Activated T-cell treated with anti-CD3 and anti-CD28 coated beads for 48 hours (primary cell): ENCODE data around the gene SNRNP200.

ENCODE experiments used
- DNase-seq: peaks from one replicate; pipeline ENCODE4 v3.0.0-alpha.2; 2020; ENCODE audit warnings: low read depth

The SNRNP200 gene

DNA sequence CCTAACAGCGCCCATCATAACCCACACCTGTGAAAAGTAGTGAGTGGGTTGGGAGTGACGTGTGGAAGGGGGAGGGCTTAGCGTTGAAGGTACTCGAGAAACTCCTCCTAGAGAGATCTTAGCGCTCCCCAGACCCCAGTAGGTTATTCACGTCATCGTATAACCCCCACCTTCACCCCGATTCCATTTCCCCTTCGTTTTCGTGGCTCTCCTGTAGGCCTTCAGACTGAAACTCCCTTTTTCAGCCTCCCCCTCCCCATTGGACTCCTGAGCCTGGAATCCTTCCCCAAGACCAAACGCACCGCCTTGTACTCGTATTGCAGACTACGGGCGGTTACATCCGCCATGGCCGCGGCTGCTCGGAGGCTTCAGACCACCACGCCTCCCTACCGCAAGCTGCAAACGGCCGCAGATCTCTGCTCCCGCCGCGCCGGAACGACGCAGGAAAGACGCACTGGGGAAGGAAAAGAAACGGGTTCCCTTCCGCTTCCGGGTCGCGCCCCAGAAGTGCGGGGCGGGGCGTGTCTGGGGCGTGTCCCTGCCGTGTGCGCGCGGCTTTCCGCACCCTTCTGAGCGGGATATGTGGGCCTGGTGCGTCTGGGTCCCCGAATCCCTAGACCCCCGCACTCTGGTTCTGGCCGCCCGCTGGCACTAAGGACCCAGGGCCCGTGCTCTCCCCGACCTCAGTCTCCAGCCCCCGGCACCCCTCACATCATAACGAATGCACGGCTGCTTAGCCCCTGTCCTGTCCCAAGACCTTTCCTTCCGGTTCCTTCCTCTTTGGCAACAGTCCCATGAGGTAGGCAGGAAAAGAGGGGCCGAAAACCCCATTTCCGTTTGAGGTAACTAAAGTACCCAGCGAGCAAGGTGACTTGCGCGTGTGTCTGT, at the start of gene SNRNP200:
SNRNP200 (minus strand) TSS at position 456 of the 888 bp plus-strand sequence; CDS start at position 347, 109 bp downstream.
- peak; percentile 91 for DNase-seq

DNA sequence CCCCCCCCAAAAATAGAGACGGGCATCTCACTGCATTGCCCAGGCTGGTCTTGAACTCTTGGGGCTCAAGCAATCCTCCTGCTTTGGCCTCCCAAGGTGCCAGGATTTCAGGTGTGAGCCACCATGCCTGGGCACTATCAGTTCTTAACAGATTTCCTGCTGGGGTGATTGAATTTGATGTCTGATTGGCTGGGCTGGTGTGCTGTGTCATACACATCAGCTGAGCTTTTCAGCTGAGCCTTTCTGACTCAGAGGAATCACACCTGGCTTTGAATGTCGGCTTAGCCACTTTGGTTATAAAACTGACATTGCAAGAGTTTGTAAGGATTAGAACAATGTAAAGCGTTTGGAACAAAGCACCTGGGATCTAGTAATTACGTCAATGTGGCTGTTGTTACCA, 49.1 kb upstream of the SNRNP200 start:
- DNase-seq, result no peak

DNA sequence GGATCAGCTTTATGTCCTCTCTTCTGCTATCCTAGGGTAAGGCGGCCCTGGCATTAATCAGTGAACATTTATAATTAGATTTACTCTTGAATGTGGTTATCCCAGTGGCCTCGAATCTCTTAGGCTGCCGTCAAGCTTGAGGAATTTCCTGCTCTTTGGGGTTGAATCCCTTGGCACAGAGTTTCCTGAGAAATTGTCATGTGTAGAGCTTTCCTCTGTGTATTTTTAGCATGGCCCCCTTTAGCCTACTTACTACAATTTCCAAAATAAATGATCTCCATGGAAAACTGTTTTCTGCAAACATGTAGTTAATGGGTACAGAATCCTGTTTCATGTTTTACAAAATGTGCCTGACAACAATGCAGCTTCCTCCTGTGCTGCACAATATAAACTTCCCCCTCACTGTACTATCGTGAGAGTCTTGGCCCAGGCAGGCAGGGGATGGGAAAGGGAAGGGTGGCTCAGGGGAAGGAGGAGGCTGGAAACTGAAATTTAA, 48.3 kb upstream of the SNRNP200 start:
- no peak for DNase-seq

DNA sequence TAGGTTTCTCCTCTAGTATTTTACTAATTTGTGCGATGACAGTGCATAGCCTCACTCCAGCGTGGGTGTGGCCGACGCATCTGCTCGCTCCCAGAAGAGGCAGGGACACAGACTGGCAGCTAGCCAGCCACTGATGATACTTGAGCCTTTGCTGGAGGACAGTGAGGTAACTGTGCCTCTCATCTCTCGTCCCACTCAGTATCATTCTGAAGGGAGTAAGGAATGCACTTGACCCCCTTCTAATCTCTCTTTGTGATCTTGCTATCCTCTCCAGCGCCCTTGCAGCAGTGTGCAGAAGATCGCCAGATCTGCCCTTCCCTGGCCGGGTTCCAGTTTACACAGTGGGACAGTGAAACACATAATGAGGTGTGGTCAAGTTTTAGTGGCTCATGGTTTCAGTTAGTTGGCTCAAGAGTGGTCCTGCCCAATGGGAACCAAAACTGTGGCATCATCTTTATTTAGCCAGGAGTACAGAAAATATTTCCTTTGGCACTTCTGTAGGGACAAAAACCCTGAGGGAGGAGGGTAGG, 47.8 kb upstream of the SNRNP200 start:
- DNase-seq, result no peak

DNA sequence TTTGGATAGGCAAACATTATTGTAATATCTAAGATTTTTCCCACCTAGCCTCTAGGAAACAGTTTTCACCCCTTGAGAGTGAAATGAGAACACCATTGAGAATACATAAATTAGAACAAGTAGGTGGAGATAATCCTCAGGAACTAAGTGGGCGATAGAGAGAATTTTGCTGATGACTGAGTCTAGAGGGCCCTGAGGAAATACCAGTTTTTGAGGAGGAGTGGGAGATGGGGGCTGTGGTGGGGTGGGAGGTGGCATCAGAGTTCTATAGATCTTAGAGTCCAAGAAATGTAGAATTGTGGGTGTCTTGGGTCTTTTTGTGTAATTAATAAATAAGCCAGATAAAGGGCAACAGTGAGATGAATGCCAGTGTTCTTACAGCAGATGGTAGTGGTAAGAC, 42.0 kb upstream of the SNRNP200 start:
- no peak for DNase-seq

DNA sequence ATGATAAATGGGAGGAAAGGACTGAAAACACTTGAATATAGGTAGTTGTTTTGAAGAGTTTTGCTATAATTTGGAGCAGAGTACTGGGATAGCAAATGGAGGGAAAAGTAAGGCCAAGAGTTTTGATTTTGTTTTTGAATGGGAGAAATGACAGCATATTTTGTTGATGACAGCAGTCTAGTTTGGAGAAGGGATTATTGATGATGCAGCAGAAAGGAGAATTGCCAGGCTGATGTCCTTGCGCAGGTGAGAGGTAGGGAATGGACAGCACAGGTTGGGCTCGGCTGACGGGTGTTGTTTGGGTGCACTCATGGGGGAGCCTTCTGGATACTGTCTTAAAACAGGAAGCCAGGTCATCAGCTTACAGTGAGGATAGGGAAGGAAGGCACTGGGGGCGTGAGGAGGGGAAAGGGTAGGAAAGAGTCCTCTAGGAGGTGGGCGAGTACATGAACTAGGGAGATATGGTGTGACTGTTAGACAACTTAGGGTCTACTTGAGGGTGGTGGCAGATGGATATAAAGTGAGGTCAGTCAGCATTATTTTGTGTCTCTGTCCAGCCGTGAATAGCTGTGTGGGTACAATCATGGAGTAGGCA, 40.6 kb upstream of the SNRNP200 start:
- DNase-seq, result no peak

DNA sequence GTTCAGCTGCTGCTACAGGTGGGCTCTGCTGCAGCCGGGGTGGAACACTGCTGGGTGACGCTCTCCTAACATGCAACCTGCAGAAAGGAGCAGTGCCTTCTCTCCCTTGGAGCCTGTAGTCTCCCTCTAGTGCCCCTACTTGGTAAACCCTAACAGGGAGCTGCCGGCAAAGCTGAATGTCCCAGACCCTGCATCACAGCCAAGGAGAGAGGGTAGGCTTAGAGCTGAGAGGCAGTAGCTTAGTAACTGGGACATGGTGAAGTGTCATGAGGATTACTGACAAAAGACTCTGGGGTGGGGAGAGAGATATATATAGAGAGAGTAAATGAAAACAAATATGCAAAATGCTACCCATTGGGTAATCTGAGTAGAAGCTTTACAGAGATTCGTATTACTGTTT, 40.1 kb upstream of the SNRNP200 start:
- no peak for DNase-seq

DNA sequence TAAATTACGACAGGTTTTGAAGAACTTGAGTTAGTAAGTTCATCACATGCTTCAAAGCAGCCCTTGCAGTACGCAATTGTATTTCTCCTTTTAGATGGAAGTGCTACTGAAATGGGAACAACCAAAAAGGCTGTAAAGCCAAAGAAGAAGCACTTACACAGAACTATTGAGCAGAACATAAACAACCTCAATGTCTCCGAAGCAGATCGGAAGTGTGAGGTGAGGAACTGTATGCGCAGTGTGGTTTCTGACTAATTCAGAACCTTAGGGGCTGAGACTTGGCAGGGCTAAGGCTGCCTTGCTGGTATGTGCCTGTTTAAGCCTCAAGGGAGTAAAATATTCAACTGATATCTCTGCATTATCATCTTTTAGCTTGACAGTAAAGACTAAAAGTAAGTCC, 38.7 kb upstream of the SNRNP200 start:
- DNase-seq, result no peak

DNA sequence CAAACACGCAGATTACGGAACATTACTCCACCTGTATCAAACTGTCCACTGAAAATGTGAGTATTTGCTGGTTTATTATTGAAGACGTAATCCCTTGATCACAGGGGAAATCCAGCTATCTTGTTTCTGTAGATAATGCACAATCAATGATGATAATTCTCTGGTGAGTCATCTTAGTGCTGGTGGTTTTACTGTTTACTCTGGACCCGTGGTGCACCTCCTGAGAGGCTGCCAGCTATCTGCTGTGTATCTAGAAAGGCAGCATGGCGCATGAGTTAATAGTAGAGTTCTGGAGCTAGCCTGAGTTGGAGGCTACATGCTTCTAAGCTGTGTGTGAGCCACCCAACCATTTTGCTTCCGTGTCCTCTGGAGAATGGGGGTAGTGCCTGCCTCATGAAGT, 36.7 kb upstream of the SNRNP200 start:
- no peak for DNase-seq

DNA sequence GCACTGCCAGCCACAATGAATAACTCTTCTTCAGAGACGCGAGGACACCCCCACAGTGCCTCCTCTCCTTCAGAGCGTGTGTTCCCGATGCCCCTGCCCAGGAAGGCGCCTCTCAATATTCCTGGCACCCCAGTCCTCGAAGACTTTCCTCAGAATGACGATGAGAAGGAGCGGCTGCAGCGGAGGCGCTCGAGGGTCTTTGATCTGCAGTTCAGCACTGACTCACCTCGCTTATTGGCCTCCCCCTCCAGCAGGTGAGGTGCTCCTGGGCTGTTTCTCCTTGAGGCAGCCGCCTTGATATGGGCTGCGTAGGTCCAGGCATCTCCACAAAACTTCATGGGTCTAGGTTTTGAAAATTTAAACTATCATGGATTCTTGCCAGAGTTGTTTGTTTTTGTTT, 36.3 kb upstream of the SNRNP200 start:
- DNase-seq, result no peak

DNA sequence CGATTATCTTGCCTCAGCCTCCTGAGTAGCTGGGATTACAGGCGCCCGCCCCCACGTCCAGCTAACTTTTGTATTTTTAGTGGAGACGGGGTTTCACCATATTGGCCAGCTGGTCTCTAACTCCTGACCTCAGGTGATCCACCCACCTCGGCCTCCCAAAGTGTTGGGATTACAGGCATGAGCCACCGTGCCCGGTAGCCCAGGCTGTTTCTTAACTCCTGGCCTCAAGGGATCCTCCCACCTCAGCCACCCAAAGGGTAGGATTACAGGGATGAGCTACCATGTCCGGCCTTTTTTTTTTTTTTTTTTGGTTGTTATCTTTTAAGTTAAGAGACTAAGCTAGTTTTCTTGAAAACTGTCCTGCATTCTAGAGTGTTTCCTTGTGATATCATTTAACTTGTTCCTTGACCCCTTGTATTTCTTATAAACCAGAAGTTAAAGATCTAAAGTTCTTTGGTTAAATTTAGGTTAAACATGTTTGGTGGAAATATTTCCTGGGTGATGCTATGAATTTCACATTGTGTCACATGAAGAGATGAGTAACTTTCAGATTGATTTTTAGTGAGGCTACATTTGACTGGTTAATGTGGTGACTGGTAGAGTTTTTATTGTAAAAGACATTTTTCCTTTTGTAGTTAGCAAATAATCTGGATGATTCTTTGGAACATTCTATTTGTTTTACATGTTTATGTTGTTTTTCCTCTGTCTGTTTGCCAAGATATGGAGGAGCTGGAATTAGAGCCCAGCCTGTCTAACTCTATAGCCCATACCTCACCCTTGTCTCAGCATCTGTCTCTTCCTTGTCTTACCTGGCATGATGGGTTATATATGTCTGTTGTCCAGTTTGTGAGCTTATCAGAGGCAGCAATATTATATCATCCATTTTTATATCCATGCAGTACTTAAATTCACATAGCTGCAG, 35.4 kb upstream of the SNRNP200 start:
- DNase-seq, result no peak

DNA sequence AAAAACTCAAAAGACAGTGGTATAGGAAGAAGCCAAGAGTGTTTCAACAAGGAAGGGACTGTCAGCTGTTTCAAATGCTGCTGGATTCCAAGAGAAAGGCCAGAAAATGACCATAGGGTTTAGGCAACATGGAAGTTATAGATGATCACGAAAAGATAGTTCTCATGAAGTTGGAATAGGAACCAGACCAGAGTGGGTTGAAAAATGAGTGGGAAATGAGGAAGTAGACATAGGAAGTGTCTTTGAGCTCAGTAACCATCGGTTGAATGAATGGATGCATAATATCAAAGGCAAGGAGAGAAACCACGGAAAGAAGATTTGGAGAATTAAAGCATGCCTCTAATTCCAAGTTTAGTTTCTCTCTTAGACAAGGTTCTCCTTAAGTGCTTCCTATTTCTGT, 31.5 kb upstream of the SNRNP200 start:
- DNase-seq, result no peak

DNA sequence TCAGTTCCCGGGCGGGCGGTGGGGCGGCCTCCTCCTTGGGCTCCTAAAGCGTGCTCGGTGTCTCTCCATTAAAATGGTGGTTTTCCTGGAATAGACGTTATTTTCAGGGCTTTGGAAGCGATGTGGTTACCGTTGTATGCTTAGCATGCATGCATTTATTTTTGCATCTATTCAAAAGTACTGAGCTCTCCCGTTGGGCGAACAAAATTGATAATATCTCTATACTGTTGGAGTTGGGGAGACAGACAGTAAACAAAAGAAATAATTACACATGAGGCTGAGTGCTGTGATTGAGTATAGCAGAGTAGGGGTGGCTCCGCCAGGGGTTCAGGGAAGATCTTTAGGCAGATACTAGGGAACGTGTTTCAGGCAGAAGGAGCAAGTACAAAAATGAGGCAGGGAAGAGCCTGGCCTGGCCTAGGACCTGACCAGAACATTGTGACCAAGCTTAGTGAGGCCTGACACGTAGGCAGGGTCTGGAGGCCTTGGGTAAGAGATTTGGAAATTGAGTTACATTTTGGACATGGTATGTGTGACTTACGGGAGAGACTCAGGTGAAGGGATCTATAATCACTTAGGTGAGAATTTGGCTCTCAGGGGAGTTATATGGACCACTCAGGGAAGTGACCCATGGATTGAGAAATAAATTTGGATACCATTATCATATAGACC, 30.9 kb upstream of the SNRNP200 start:
- DNase-seq, result no peak

DNA sequence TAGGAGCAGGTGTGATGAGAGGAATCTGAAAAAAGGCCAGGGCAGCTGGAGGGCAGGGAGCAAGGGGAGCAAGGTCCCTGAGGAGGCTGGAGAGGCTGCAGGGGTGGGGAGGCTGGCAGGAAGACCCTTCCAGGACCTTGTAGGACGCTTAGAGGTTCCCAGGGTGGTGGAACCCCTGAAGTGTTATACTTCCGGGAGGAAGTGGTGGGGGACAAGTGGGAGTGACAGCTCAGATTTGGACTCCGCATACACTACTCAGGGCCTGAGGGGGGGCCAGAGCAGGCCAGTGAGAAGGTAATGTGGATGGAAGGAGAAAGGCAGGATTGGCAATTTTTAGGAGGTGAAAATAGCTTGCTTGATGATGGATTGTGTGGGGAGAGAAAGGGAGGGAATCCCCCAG, 28.4 kb upstream of the SNRNP200 start:
- DNase-seq, result no peak

DNA sequence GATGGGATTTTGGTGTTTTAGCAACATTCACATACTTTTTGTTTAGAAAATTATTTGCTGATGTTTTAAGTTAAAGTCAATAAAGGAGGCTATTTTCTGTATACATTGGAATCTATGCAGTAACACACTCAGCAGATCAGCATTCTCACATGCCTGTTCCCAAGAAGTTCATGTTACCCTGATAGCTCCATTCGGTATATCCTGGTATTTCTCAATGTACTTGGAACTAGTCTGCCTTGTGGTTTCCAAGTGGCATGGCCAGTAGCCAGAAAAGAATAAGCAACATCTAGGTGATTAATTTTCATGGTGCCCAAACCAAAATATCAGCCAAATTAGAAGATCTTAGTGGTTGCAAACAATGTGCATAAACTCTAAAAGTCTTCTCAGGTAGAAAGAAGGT, 25.1 kb upstream of the SNRNP200 start:
- DNase-seq, result no peak

DNA sequence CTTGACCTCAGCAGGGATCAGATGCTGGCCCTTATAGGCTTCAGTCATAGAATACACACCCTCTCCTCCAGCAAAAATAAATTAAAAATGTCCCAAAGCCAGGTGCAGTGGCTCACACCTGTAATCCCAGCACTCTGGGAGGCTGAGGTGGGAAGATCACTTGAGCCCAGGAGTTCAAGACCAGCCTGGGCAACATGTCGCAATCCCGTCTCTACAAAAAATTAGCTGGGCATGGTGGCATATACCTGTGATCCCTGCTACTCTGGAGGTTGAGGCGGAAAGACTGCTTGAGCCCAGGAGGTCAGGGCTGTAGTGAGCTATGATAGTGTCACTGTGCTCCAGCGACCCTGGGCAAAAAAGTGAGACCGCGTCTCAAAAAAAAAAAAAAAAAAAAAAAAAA, 24.5 kb upstream of the SNRNP200 start:
- DNase-seq, result no peak

DNA sequence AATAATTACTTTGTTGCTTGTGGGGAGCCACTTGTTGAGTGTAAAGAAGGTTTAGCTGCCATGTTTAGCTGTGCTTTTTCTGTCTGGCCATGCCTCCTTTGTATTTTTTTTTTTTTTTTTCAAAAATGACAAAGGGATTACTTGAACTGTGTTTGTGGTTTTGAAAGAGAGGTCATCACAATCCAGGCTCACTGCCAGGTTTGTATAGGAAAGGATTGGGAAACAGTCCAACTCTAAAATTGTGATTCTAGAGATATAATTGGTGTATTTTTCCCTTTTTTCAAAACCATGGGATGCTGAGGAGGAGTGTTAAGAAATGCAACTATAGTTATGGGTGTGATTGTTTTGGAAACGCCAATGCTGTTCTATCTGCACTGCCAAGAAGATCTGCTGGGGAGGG, 24.1 kb upstream of the SNRNP200 start:
- DNase-seq, result no peak

DNA sequence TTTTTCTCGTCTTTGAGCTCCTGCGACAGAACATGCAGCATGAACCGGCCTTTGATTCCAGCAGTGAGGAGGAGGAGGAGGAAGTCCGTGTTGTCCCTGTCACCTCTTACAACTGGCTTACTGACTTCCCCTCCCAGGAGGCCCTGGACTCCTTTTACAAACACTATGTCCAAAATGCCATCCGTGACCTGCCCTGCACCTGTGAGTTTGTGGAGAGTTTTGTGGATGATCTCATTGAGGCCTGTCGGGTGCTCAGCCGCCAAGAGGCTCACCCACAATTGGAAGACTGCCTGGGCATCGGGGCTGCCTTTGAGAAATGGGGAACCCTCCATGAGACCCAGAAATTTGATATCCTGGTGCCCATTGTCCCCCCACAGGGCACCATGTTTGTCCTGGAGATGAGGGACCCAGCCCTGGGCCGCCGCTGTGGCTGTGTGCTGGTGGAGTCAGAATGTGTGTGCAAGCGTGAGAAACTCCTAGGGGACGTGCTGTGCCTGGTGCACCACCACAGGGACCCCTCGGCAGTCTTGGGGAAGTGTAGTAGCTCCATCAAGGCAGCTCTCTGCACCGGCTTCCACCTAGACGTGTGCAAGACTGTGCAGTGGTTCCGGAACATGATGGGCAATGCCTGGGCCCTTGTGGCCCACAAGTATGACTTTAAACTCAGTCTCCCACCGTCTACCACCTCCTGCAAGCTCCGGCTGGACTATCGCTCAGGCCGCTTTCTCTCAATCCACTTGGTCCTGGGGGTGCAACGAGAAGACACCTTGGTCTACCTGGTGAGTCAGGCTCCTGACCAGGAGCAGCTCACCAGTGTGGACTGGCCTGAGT, 21.9 kb upstream of the SNRNP200 start:
- no peak for DNase-seq

DNA sequence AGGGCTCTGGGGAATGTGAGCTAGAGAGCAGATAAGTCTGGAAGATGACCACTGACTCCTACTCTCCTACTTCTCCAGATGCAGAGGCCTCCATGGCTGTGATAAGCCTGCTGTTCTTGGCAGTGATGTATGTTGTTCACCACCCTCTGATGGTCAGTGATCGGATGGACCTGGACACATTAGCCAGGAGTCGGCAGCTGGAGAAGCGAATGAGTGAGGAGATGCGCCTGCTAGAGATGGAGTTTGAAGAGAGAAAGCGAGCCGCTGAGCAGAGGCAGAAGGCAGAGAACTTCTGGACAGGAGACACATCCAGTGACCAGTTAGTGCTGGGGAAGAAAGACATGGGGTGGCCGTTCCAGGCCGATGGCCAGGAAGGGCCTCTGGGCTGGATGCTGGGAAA, 21.2 kb upstream of the SNRNP200 start:
- no peak for DNase-seq

DNA sequence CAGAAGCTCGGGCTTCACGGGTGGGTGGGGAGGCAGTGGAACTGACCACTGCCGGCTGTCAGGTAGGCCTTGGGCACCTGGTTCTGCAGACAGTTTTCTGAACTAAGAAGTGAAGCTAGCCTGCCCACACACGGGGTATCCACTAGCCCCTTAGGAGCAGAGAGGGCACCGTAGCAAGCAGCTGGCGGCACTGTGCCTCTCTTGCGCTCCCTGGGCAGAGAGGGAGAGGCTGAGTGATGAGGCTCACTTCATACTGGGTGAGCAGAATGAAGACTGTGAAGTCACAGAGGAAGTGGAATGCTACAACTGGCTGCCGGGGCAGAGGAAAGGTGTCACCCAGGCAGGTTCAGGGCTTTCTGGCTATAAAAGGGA, 20.5 kb upstream of the SNRNP200 start:
- no peak for DNase-seq
